Activated CD4-positive, CD25-positive, alpha-beta regulatory T cell (primary cell): ENCODE results near the gene SLC22A4.

Experiments
- DNase-seq, 4 experiments: peaks; one replicate each; lab custom pipeline; 2025; lab: John Stamatoyannopoulos, UW

SLC22A4 gene

GRCh38 chr5:132376694-132377641 lies 82.8 kb downstream of the SLC22A4 start:
- DNase-seq, result no peak

- DNase-seq, result no peak
Measured at GRCh38 chr5:132377738-132378137, 83.5 kb downstream of the SLC22A4 start.

- DNase-seq, result no peak
Measured at GRCh38 chr5:132378580-132378979, 84.4 kb downstream of the SLC22A4 start.

- DNase-seq, result no peak
Measured at GRCh38 chr5:132380047-132380446, 85.9 kb downstream of the SLC22A4 start.

GRCh38 chr5:132380741-132381140 lies 86.5 kb downstream of the SLC22A4 start:
- DNase-seq, result no peak

- no peak for DNase-seq
Measured at GRCh38 chr5:132381614-132382013, 87.4 kb downstream of the SLC22A4 start.

GRCh38 chr5:132383261-132383660 lies 89.1 kb downstream of the SLC22A4 start:
- no peak for DNase-seq

- no peak for DNase-seq
Measured at GRCh38 chr5:132383984-132384383, 89.8 kb downstream of the SLC22A4 start.

- DNase-seq, result no peak
Measured at GRCh38 chr5:132384506-132385050, 90.4 kb downstream of the SLC22A4 start.

GRCh38 chr5:132385326-132386105 lies 91.3 kb downstream of the SLC22A4 start:
- peak; percentile 16 to 33 (median 32) for DNase-seq

- DNase-seq, result peak; percentile 36 to 60 (median 57)
Measured at GRCh38 chr5:132386644-132387286, 92.6 kb downstream of the SLC22A4 start.

GRCh38 chr5:132387640-132388117 lies 93.5 kb downstream of the SLC22A4 start:
- no peak for DNase-seq

- DNase-seq, result no peak
Measured at GRCh38 chr5:132388244-132389050, 94.3 kb downstream of the SLC22A4 start.

- DNase-seq, result no peak
Measured at GRCh38 chr5:132389051-132389331, 94.8 kb downstream of the SLC22A4 start.

- DNase-seq, result no peak
Measured at GRCh38 chr5:132389585-132390286, 95.5 kb downstream of the SLC22A4 start.

GRCh38 chr5:132391247-132391646 lies 97.1 kb downstream of the SLC22A4 start:
- no peak for DNase-seq

GRCh38 chr5:132391870-132392269 lies 97.7 kb downstream of the SLC22A4 start:
- DNase-seq, result no peak

GRCh38 chr5:132392411-132392810 lies 98.2 kb downstream of the SLC22A4 start:
- DNase-seq, result no peak

GRCh38 chr5:132392978-132393825 lies 99.0 kb downstream of the SLC22A4 start:
- DNase-seq, result no peak
